Adrenal gland (tissue), 12 donors: ENCODE measurements around the gene TNFRSF25. TPM values are rescaled to one million over a fixed set of nuclear protein-coding genes. Genes with fewer than 3 reads are reported as not detected.

Experiments
- DNase-seq, 7 donors: peaks; one replicate each; pipeline ENCODE4 v3.0.0-alpha.2; 2019 to 2020
- H3K27ac ChIP-seq, 5 donors: fragments of 200-600 bp; sonication (generic) in 4 of 5; 1 replicate in 3 of 5; 2 replicates in 2 of 5; pipeline versions ENCODE4 v1.5.1 to v1.8.0; 2016 to 2020; ENCODE audit warnings: mild to moderate bottlenecking in 1 of 5
- H3K27me3 ChIP-seq: fragments of 200-600 bp; 2 replicates; pipeline ENCODE4 v1.8.0; 2021
- H3K36me3 ChIP-seq, 2 donors: fragments of 200-600 bp; replicated peaks in 1 of 2; 1 replicate in 1 of 2; 2 replicates in 1 of 2; pipeline versions ENCODE4 v1.5.1 to v1.8.0; 2018 to 2022
- H3K4me1 ChIP-seq, 2 donors: fragments of 200-600 bp; replicated peaks in 1 of 2; 1 replicate in 1 of 2; 2 replicates in 1 of 2; pipeline versions ENCODE4 v1.5.1 to v1.8.0; 2018 to 2021
- H3K4me3 ChIP-seq, 4 donors: fragments of 200-600 bp; sonication (generic) in 3 of 4; one replicate each; pipeline ENCODE4 v1.5.1; 2016 to 2018
- H3K9me3 ChIP-seq, 3 donors: fragments of 200-600 bp; sonication (generic) in 1 of 3; replicated peaks in 1 of 3; 1 replicate in 2 of 3; 2 replicates in 1 of 3; pipeline versions ENCODE4 v1.5.1 to v1.8.0; 2016 to 2021
- CTCF ChIP-seq, 6 experiments: fragments of 450-650 bp in 4 of 6; fragments of 200-600 bp in 2 of 6; sonication (generic) in 1 of 6; IDR thresholded peaks; 1 replicate in 5 of 6; 2 replicates in 1 of 6; pipeline versions ENCODE4 v1.5.1 to v1.8.0; 2016 to 2021; ENCODE audit warnings: antibody characterized with exemption in 6 of 6, mild to moderate bottlenecking in 2 of 6, moderate library complexity in 1 of 6
- POLR2A ChIP-seq, 2 donors: fragments of 450-650 bp; IDR thresholded peaks; one replicate each; pipeline ENCODE4 v1.6.1; 2017; ENCODE audit warnings: antibody characterized with exemption in 2 of 2, mild to moderate bottlenecking in 2 of 2, moderate library complexity in 1 of 2
- WGBS, 4 donors: extraction: QIAGEN DNeasy Blood & Tissue Kit in 2 of 4; methylation state at CpG; one replicate each; pipeline versions ENCODE4 v1.1.5 to v1.1.7; 2013 to 2017; 5-methylcytosine and 5-hydroxymethylcytosine counted together
- intact Hi-C, 2 donors: fragments of 100-400 bp; cut with DNase I; formaldehyde crosslinking; loops; one replicate each; pipeline versions ENCODE4 v1.14.1 to v1.15.0; 2022 to 2023
- polyA plus RNA-seq, 3 donors: library from polyadenylated mRNA; stranded (reverse); fragments of 200-250 nt in 2 of 3; fragments of 350-450 nt in 1 of 3; fragmentation: Illumina TruSeq in 1 of 3; extraction: RNeasy Lipid Tissue Mini Kit (QIAGEN cat#74804) in 1 of 3; gene quantifications; one replicate each; pipeline ENCODE4 v1.2.3, GENCODE V29; 2013 to 2014
- total RNA-seq, 9 donors: library from RNA; depleted of rRNA in 4 of 9; stranded (reverse); fragments of >200 nt in 4 of 9; fragments of 120-200 nt in 1 of 9; fragmentation: NEBNext Ultra II Directional in 1 of 9; extraction: Animal tissue kit (Norgen Biotek cat#: 25700) in 1 of 9; gene quantifications; one replicate each; pipeline versions ENCODE4 v1.1.0 to v1.2.4, GENCODE V29; 2013 to 2023
- donor health status: healthy with polysubstance abuse.
- donor health status: Bipolar disorder and iron deficiency.
- donor health status: DM: yes; HTN: yes; CAD: no.
- donor health status: DM: no; HTN: no; CAD: no.
- donor health status: DM: no; HTN: no; CAD: no.
- donor health status: DM: yes; HTN: yes; CAD: no.

Gene TNFRSF25
- total and polyA plus RNA-seq, 12 donors, result 1.2 to 169 (median 9.7) TPM

- Histone ChIP-seq H3K9me3 (no peaks in the 10 kb centered on the region), H3K27me3 (no peaks in the 10 kb centered on the region), H3K36me3 (no peaks in the 10 kb centered on the region), H3K4me1 (peaks cover 0 to 15% of the 10 kb centered on the region in 2 donors), H3K4me3 (no peak overlapping the region), H3K27ac (no peak overlapping the region)
- no peak for DNase-seq
- TF ChIP-seq CTCF (IDR thresholded peaks at IDR 0.05) (no peak), POLR2A (IDR thresholded peaks at IDR 0.05) (no peak)
- 83 to 97% (median 90%) methylated on average over 6 to 19 of the region's 19 CpGs for WGBS, 4 donors
- intact Hi-C loops, result no loop called here
Observed at GRCh38 chr1:6512245-6512907, 46.4 kb upstream of the TNFRSF25 start.

- Histone ChIP-seq H3K9me3 (no peaks in the 10 kb centered on the region), H3K27me3 (no peaks in the 10 kb centered on the region), H3K4me3 (no peak overlapping the region), H3K36me3 (no peaks in the 10 kb centered on the region), H3K4me1 (peaks cover 0 to 22% of the 10 kb centered on the region in 2 donors), H3K27ac (no peak overlapping the region)
- intact Hi-C loops, result no loop called here
- DNase-seq, result no peak
- TF ChIP-seq CTCF (IDR thresholded peaks at IDR 0.05) (no peak), POLR2A (IDR thresholded peaks at IDR 0.05) (no peak)
- WGBS, 4 donors, result 82 to 88% (median 85%) methylated on average over 10 to 16 of the region's 16 CpGs
Observed at GRCh38 chr1:6511561-6512244, 45.7 kb upstream of the TNFRSF25 start.

- intact Hi-C loops, result no loop called here
- Histone ChIP-seq H3K27me3 (no peaks in the 10 kb centered on the region), H3K36me3 (no peaks in the 10 kb centered on the region), H3K9me3 (no peaks in the 10 kb centered on the region), H3K4me1 (peaks cover 0 to 25% of the 10 kb centered on the region in 2 donors), H3K4me3 (no peak overlapping the region), H3K27ac (no peak overlapping the region)
- 57 to 69% (median 62%) methylated on average over 6 of the region's 6 CpGs for WGBS, 4 donors
- DNase-seq, result no peak
- TF ChIP-seq POLR2A (IDR thresholded peaks at IDR 0.05) (no peak), CTCF (IDR thresholded peaks at IDR 0.05) (no peak)
Observed at GRCh38 chr1:6511056-6511455, 45.1 kb upstream of the TNFRSF25 start.

DNA sequence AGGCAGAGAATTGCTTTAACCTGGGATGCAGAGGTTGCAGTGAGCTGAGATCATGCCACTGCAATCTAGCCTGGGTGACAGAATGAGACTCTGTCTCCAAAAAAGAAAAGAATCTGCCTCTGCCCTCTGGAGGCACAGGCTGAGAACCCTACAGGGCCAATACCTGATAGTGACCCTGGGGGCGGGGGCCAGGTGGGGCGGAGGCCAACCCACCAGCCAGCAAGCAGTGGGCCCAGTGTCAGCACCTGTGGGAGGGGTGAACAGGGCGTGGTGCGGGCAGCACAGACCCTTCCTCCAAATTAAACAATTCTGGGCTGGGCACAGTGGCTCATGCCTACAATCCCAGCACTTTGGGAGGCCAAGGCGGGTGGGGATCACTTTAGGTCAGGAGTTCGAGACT lies 44.5 kb upstream of the TNFRSF25 start:
- H3K27me3 ChIP-seq, result no peaks in the 10 kb centered on the region
- no peaks in the 10 kb centered on the region for H3K36me3 ChIP-seq
- WGBS, 4 donors, result 79 to 100% (median 95%) methylated on average over 5 to 6 of the region's 6 CpGs
- intact Hi-C loops, result no loop called here
- H3K9me3 ChIP-seq, result no peaks in the 10 kb centered on the region
- TF ChIP-seq CTCF (IDR thresholded peaks at IDR 0.05) (no peak), POLR2A (IDR thresholded peaks at IDR 0.05) (no peak)
- H3K4me1 ChIP-seq, result peaks cover 0 to 25% of the 10 kb centered on the region in 2 donors
- no peak overlapping the region for H3K27ac ChIP-seq
- DNase-seq, result no peak
- no peak overlapping the region for H3K4me3 ChIP-seq
